HepG2 (cell line): Measurements from ENCODE around the gene CABLES2. TPM values are rescaled to one million over a fixed set of nuclear protein-coding genes. Genes with fewer than 3 reads are reported as not detected.

Experiments used
- ARID4A ChIP-seq: sonication (generic); formaldehyde crosslinking; IDR thresholded peaks from 2 replicates; pipeline ENCODE4 v1.5.0; 2020; ENCODE audit warnings: mild to moderate bottlenecking, missing genetic modification reagents, borderline replicate concordance
- ATF1 ChIP-seq: IDR thresholded peaks from 2 replicates; pipeline ENCODE4 v1.6.1; 2016; ENCODE audit warnings: mild to moderate bottlenecking, control low read depth
- EEA1 ChIP-seq: sonication (generic); formaldehyde crosslinking; IDR thresholded peaks from 2 replicates; pipeline ENCODE4 v1.5.1; 2020; ENCODE audit warnings: mild to moderate bottlenecking, missing genetic modification reagents, borderline replicate concordance
- FLYWCH1 ChIP-seq: sonication (generic); formaldehyde crosslinking; IDR thresholded peaks from 2 replicates; pipeline ENCODE4 v1.8.1; 2023; ENCODE audit warnings: mild to moderate bottlenecking, missing genetic modification reagents
- IRF1 ChIP-seq: sonication (generic); formaldehyde crosslinking; IDR thresholded peaks from 2 replicates; pipeline ENCODE4 v1.4.0; 2020; ENCODE audit warnings: low read depth, mild to moderate bottlenecking, missing genetic modification reagents
- NR2F1 ChIP-seq, 2 experiments: fragments of 450-650 bp in 1 of 2; formaldehyde crosslinking in 1 of 2; IDR thresholded peaks; 2 replicates each; pipeline versions ENCODE4 v1.5.0 to v1.6.1; 2016 to 2020; ENCODE audit warnings: mild to moderate bottlenecking in 1 of 2, missing compliant biosample characterization in 1 of 2, missing genetic modification reagents in 1 of 2, moderate library complexity in 1 of 2
- PAF1 ChIP-seq: IDR thresholded peaks from 2 replicates; pipeline ENCODE4 v1.6.1; 2016; ENCODE audit warnings: missing genetic modification reagents, missing compliant biosample characterization
- PAX8 ChIP-seq: sonication (generic); formaldehyde crosslinking; IDR thresholded peaks from 2 replicates; pipeline ENCODE4 v1.8.0; 2022; ENCODE audit warnings: mild to moderate bottlenecking, missing genetic modification reagents, borderline replicate concordance
- PRMT3 ChIP-seq: sonication (generic); formaldehyde crosslinking; IDR thresholded peaks from 2 replicates; pipeline ENCODE4 v1.8.1; 2022; ENCODE audit warnings: low read depth, mild to moderate bottlenecking, moderate library complexity, missing genetic modification reagents, borderline replicate concordance
- ZBTB8A ChIP-seq: sonication (generic); formaldehyde crosslinking; IDR thresholded peaks from 2 replicates; pipeline ENCODE4 v1.4.0; 2020; ENCODE audit warnings: mild to moderate bottlenecking, low read depth, missing genetic modification reagents, borderline replicate concordance
- ZNF33A ChIP-seq: sonication (generic); formaldehyde crosslinking; IDR thresholded peaks from 2 replicates; pipeline ENCODE4 v1.5.1; 2020; ENCODE audit warnings: missing genetic modification reagents, mild to moderate bottlenecking, moderate library complexity, borderline replicate concordance
- ZNF839 ChIP-seq: sonication (generic); formaldehyde crosslinking; IDR thresholded peaks from 2 replicates; pipeline ENCODE4 v1.4.0; 2020; ENCODE audit warnings: missing genetic modification reagents, mild to moderate bottlenecking, borderline replicate concordance
- polyA plus RNA-seq, 8 experiments: library from polyadenylated mRNA; depleted of rRNA in 3 of 8; stranded (reverse) in 7 of 8; unstranded in 1 of 8; fragments of >200 nt; fragmentation: Illumina TruSeq in 4 of 8; extraction: Trizol in 4 of 8; gene quantifications; 2 replicates each; pipeline versions ENCODE4 v1.2.1 to v1.2.3, GENCODE V29; 2011 to 2016; ENCODE audit warnings: low read depth in 4 of 8, missing spikeins in 1 of 8, mixed read lengths in 1 of 8; ENCODE audit not compliant: insufficient read depth in 1 of 8
- total RNA-seq, 5 experiments: library from RNA; depleted of rRNA; stranded (reverse); fragments of >200 nt; fragmentation: Illumina TruSeq; extraction: Trizol; gene quantifications; 2 replicates each; pipeline ENCODE4 v1.2.3, GENCODE V29; 2016; ENCODE audit warnings: low read depth in 1 of 5
- TF ChIP-seq, protein P1 (sequence below): sonication (generic); formaldehyde crosslinking; IDR thresholded peaks from 2 replicates; pipeline ENCODE4 v1.5.1; 2020; ENCODE audit warnings: missing genetic modification reagents, mild to moderate bottlenecking, borderline replicate concordance
- TF ChIP-seq, protein P2 (sequence below): sonication (generic); formaldehyde crosslinking; IDR thresholded peaks from 2 replicates; pipeline ENCODE4 v1.5.0; 2020; ENCODE audit warnings: missing genetic modification reagents
- TF ChIP-seq, protein P3 (sequence below): sonication (generic); formaldehyde crosslinking; IDR thresholded peaks from 2 replicates; pipeline ENCODE4 v1.5.0; 2020; ENCODE audit warnings: missing genetic modification reagents, mild to moderate bottlenecking, borderline replicate concordance
- TF ChIP-seq, protein P4 (sequence below): sonication (generic); formaldehyde crosslinking; IDR thresholded peaks from 2 replicates; pipeline ENCODE4 v1.5.0; 2020; ENCODE audit warnings: mild to moderate bottlenecking, missing genetic modification reagents

The CABLES2 gene
- total and polyA plus RNA-seq, 2 of the 13 experiments (the other 11 are each of a cell fraction or from before 2014, with no cell fraction given) = 5.2 to 9.7 TPM

DNA sequence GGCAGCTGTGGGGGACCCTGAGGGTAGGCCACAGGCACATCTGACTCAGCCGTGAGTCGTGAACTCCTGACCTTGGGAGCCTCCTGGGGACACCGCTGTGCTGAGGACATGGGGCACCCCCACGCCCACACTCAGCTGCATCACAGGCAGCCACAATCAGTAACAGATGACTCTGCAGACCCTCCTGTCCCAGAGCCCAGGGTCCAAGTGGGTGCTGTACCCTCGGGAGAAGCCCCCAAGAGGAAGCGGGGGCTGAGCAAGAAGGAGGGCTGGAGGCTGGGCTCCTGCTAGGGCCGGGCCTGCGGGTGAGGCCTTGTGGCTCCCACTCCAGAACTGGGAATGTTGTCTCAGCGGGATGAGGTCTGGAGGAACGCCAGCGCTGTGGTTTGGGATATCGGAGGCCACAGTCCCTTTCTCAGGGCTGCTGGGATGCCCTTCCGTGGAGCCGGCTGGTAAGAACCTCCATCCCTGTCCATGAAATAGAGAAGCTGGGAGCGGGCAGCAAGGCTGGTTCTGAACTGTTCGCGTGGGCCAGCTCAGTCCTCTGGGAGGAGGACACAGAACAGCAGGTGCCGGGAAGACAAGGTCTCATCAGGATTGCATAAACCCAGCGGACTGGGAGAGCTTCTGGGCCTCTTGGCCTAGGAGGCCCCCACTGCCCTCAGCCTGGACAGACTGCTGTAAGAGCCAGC is 36.8 kb downstream of the CABLES2 start (continued):
- TF ChIP-seq, protein P1, sequence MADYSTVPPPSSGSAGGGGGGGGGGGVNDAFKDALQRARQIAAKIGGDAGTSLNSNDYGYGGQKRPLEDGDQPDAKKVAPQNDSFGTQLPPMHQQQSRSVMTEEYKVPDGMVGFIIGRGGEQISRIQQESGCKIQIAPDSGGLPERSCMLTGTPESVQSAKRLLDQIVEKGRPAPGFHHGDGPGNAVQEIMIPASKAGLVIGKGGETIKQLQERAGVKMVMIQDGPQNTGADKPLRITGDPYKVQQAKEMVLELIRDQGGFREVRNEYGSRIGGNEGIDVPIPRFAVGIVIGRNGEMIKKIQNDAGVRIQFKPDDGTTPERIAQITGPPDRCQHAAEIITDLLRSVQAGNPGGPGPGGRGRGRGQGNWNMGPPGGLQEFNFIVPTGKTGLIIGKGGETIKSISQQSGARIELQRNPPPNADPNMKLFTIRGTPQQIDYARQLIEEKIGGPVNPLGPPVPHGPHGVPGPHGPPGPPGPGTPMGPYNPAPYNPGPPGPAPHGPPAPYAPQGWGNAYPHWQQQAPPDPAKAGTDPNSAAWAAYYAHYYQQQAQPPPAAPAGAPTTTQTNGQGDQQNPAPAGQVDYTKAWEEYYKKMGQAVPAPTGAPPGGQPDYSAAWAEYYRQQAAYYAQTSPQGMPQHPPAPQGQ (CRISPR knock-in tag) = no peak
- peak; percentile 46 to 83; a peak in 3 of 4 replicates for TF ChIP-seq NR2F1 (CRISPR knock-in tag; IDR thresholded peaks at IDR 0.05)
- TF ChIP-seq PRMT3 (CRISPR knock-in tag) = 0 out of 2 replicates have a peak, but pooled peaks have one; percentile 13
- TF ChIP-seq, protein P2, sequence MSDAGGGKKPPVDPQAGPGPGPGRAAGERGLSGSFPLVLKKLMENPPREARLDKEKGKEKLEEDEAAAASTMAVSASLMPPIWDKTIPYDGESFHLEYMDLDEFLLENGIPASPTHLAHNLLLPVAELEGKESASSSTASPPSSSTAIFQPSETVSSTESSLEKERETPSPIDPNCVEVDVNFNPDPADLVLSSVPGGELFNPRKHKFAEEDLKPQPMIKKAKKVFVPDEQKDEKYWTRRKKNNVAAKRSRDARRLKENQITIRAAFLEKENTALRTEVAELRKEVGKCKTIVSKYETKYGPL (CRISPR knock-in tag) = peak; percentile 70; the same call in 1 of the 2 replicates
- TF ChIP-seq FLYWCH1 = 0 out of 2 replicates have a peak, but pooled peaks have one; percentile 11
- TF ChIP-seq IRF1 (CRISPR knock-in tag) = no peak
- TF ChIP-seq ATF1 = no peak
- TF ChIP-seq ARID4A (CRISPR knock-in tag) = peak; percentile 51; the same call in 1 of the 2 replicates
- TF ChIP-seq EEA1 = peak; percentile 47; the same call in 1 of the 2 replicates
- no peak for TF ChIP-seq ZNF33A (CRISPR knock-in tag)
- TF ChIP-seq, protein P3, sequence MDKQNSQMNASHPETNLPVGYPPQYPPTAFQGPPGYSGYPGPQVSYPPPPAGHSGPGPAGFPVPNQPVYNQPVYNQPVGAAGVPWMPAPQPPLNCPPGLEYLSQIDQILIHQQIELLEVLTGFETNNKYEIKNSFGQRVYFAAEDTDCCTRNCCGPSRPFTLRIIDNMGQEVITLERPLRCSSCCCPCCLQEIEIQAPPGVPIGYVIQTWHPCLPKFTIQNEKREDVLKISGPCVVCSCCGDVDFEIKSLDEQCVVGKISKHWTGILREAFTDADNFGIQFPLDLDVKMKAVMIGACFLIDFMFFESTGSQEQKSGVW (CRISPR knock-in tag) = no peak
- TF ChIP-seq PAX8 = no peak
- TF ChIP-seq ZBTB8A (CRISPR knock-in tag) = no peak
- TF ChIP-seq ZNF839 (CRISPR knock-in tag) = no peak; the same call in 1 of the 2 replicates
- no peak for TF ChIP-seq PAF1 (CRISPR knock-in tag)
- TF ChIP-seq, protein P4, sequence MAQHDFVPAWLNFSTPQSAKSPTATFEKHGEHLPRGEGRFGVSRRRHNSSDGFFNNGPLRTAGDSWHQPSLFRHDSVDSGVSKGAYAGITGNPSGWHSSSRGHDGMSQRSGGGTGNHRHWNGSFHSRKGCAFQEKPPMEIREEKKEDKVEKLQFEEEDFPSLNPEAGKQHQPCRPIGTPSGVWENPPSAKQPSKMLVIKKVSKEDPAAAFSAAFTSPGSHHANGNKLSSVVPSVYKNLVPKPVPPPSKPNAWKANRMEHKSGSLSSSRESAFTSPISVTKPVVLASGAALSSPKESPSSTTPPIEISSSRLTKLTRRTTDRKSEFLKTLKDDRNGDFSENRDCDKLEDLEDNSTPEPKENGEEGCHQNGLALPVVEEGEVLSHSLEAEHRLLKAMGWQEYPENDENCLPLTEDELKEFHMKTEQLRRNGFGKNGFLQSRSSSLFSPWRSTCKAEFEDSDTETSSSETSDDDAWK (CRISPR knock-in tag) = no peak
